WTC11 (cell line): ENCODE results near the gene R3HDML.

ENCODE experiments used
- CTCF ChIP-seq: fragments of 200-600 bp; IDR thresholded peaks from 2 replicates; pipeline ENCODE4 v1.8.0; 2022; ENCODE audit warnings: antibody characterized with exemption
- ERG ChIP-seq: fragments of 250-450 bp; sonication (Bioruptor Pico); IDR thresholded peaks from 2 replicates; pipeline ENCODE4 v1.8.0; 2021; ENCODE audit warnings: mild to moderate bottlenecking
- FOXJ3 ChIP-seq: sonication (generic); formaldehyde crosslinking; IDR thresholded peaks from 2 replicates; pipeline ENCODE4 v1.9.0; 2021; ENCODE audit warnings: missing genetic modification reagents, mild to moderate bottlenecking, borderline replicate concordance
- IRF2 ChIP-seq: sonication (generic); formaldehyde crosslinking; IDR thresholded peaks from 2 replicates; pipeline ENCODE4 v1.8.0; 2022; ENCODE audit warnings: low read depth, missing genetic modification reagents, borderline replicate concordance
- KAT7 ChIP-seq: sonication (generic); formaldehyde crosslinking; IDR thresholded peaks from 2 replicates; pipeline ENCODE4 v1.8.1; 2023; ENCODE audit warnings: missing genetic modification reagents, mild to moderate bottlenecking, borderline replicate concordance
- MAX ChIP-seq: sonication (generic); formaldehyde crosslinking; IDR thresholded peaks from 2 replicates; pipeline ENCODE4 v1.8.0; 2022; ENCODE audit warnings: mild to moderate bottlenecking, missing genetic modification reagents
- USF2 ChIP-seq: sonication (generic); formaldehyde crosslinking; IDR thresholded peaks from 2 replicates; pipeline ENCODE4 v1.8.1; 2023; ENCODE audit warnings: mild to moderate bottlenecking, missing genetic modification reagents, moderate library complexity
- ZNF121 ChIP-seq: sonication (generic); formaldehyde crosslinking; IDR thresholded peaks from 2 replicates; pipeline ENCODE4 v1.8.0; 2023; ENCODE audit warnings: missing genetic modification reagents
- ZNF138 ChIP-seq: sonication (generic); formaldehyde crosslinking; conservative IDR thresholded peaks from 2 replicates; pipeline ENCODE4 v1.8.1; 2022; ENCODE audit warnings: mild to moderate bottlenecking, moderate library complexity, missing genetic modification reagents
- ZNF281 ChIP-seq: sonication (generic); formaldehyde crosslinking; IDR thresholded peaks from 2 replicates; pipeline ENCODE4 v1.8.0; 2023; ENCODE audit warnings: mild to moderate bottlenecking, missing genetic modification reagents

GRCh38 chr20:44356353-44356723 is 19.5 kb downstream of the R3HDML start:
- no peak for TF ChIP-seq MAX (CRISPR knock-in tag)
- TF ChIP-seq CTCF = no peak
- no peak for TF ChIP-seq USF2 (CRISPR knock-in tag)
- no peak for TF ChIP-seq IRF2 (CRISPR knock-in tag)
- TF ChIP-seq KAT7 (CRISPR knock-in tag) = no peak
- no peak for TF ChIP-seq FOXJ3 (CRISPR knock-in tag)
- no peak for TF ChIP-seq ZNF138 (CRISPR knock-in tag)
- no peak for TF ChIP-seq ZNF121
- TF ChIP-seq ZNF281 = no peak
- TF ChIP-seq ERG (CRISPR knock-in tag) = no peak
